H1 (cell line): ENCODE data around the gene BASP1.

ENCODE experiments used
- ATF3 ChIP-seq: IDR thresholded peaks from 2 replicates; pipeline ENCODE4 v1.6.1; 2011; ENCODE audit warnings: low read depth, mild to moderate bottlenecking, low read length; ENCODE audit not compliant: insufficient read depth
- CREB1 ChIP-seq: IDR thresholded peaks from 2 replicates; pipeline ENCODE4 v1.6.1; 2012; ENCODE audit warnings: inconsistent platforms
- CTCF ChIP-seq, 3 experiments: IDR thresholded peaks; 1 replicate in 2 of 3; 2 replicates in 1 of 3; pipeline versions ENCODE4 v1.5.1 to v1.6.1; 2011; ENCODE audit warnings: low read length in 3 of 3, mild to moderate bottlenecking in 3 of 3, inconsistent platforms in 2 of 3, low read depth in 1 of 3, moderate library complexity in 1 of 3; ENCODE audit not compliant: insufficient read depth in 1 of 3; ENCODE audit errors: control extremely low read depth in 1 of 3
- EZH2 ChIP-seq: fragments of 200-600 bp; sonication (generic); IDR thresholded peaks from 2 replicates; pipeline ENCODE4 v1.7.1; 2012; ENCODE audit warnings: low read depth, mild to moderate bottlenecking, moderate library complexity, low read length, inconsistent platforms; ENCODE audit not compliant: severe bottlenecking
- MAX ChIP-seq: IDR thresholded peaks from 2 replicates; pipeline ENCODE4 v1.6.1; 2012; ENCODE audit warnings: inconsistent platforms
- NRF1 ChIP-seq: IDR thresholded peaks from 2 replicates; pipeline ENCODE4 v1.6.1; 2011; ENCODE audit warnings: mild to moderate bottlenecking, low read depth, low read length, improper control_type of control experiment
- POLR2A ChIP-seq, 2 experiments: IDR thresholded peaks; 1 replicate in 1 of 2; 2 replicates in 1 of 2; pipeline ENCODE4 v1.6.1; 2011; ENCODE audit warnings: low read depth in 2 of 2, low read length in 2 of 2, mild to moderate bottlenecking in 2 of 2; ENCODE audit errors: control extremely low read depth in 1 of 2
- POLR2AphosphoS5 ChIP-seq: IDR thresholded peaks from 2 replicates; pipeline ENCODE4 v1.6.1; 2011; ENCODE audit warnings: low read depth, low read length
- RBBP5 ChIP-seq: IDR thresholded peaks from 2 replicates; pipeline ENCODE4 v1.7.1; 2012; ENCODE audit warnings: low read depth, mild to moderate bottlenecking, inconsistent platforms, low read length, moderate library complexity, borderline replicate concordance
- RXRA ChIP-seq: IDR thresholded peaks from 2 replicates; pipeline ENCODE4 v1.6.1; 2011; ENCODE audit warnings: low read depth, mild to moderate bottlenecking, low read length, moderate library complexity; ENCODE audit not compliant: insufficient read depth
- TAF1 ChIP-seq: IDR thresholded peaks from 2 replicates; pipeline ENCODE4 v1.6.1; 2011; ENCODE audit warnings: mild to moderate bottlenecking, low read depth, low read length
- TCF12 ChIP-seq: IDR thresholded peaks from 2 replicates; pipeline ENCODE4 v1.6.1; 2011; ENCODE audit warnings: low read depth, mild to moderate bottlenecking, low read length
- USF2 ChIP-seq: IDR thresholded peaks from 2 replicates; pipeline ENCODE4 v1.6.1; 2011; ENCODE audit warnings: low read length, improper control_type of control experiment

GRCh38 chr5:17290540-17290974 is 73.1 kb downstream of the BASP1 start:
- TF ChIP-seq USF2: no peak
- TF ChIP-seq ATF3: no peak
- no peak for TF ChIP-seq TAF1
- no peak for TF ChIP-seq RXRA
- no peak for TF ChIP-seq CREB1
- no peak for TF ChIP-seq CTCF (IDR thresholded peaks at IDR 0.05; ENCODE audit: control extremely low read depth in 1 of 3, insufficient read depth in 1 of 3, low read depth in 1 of 3, low read length in 3 of 3)
- TF ChIP-seq RBBP5: no peak
- TF ChIP-seq POLR2A (IDR thresholded peaks at IDR 0.05; ENCODE audit: control extremely low read depth in 1 of 2, low read depth in 2 of 2, low read length in 2 of 2): no peak
- no peak for TF ChIP-seq TCF12
- no peak for TF ChIP-seq MAX
- no peak for TF ChIP-seq POLR2AphosphoS5
- TF ChIP-seq EZH2: no peak
- no peak for TF ChIP-seq NRF1
